DMS153 treated with DMSO at 0.1 percent for 48 hours (cell line): ENCODE data around the gene DBF4B.
A peak's percentile ranks its signal among the peaks of the same experiment; 100 is the strongest.
"Not testable (repeated sequence)": the region's sequence is repeated elsewhere in the genome, so short reads cannot be mapped to it uniquely, and the experiment has no call there.

ENCODE experiments used
- DNase-seq: peaks from one replicate; lab custom pipeline; 2025; ENCODE audit not compliant: unreplicated experiment; lab: John Stamatoyannopoulos, UW

DBF4B gene, protein sequence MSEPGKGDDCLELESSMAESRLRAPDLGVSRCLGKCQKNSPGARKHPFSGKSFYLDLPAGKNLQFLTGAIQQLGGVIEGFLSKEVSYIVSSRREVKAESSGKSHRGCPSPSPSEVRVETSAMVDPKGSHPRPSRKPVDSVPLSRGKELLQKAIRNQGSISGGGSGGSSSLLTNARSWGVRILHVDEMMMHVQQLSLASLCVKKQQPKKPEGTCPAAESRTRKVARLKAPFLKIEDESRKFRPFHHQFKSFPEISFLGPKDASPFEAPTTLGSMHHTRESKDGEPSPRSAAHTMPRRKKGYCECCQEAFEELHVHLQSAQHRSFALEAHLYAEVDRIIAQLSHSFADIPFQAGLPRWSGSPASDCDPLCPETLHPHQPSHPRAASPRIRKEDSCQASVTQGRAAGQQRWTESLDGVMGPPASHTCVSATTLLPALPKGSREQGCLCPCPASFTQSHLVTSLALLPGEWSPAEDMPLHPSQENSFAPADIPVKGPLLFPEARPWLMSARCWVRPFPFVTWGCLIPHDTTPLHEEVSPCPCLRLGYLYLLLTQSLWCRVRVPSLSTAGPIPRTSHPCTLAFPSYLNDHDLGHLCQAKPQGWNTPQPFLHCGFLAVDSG

DNA sequence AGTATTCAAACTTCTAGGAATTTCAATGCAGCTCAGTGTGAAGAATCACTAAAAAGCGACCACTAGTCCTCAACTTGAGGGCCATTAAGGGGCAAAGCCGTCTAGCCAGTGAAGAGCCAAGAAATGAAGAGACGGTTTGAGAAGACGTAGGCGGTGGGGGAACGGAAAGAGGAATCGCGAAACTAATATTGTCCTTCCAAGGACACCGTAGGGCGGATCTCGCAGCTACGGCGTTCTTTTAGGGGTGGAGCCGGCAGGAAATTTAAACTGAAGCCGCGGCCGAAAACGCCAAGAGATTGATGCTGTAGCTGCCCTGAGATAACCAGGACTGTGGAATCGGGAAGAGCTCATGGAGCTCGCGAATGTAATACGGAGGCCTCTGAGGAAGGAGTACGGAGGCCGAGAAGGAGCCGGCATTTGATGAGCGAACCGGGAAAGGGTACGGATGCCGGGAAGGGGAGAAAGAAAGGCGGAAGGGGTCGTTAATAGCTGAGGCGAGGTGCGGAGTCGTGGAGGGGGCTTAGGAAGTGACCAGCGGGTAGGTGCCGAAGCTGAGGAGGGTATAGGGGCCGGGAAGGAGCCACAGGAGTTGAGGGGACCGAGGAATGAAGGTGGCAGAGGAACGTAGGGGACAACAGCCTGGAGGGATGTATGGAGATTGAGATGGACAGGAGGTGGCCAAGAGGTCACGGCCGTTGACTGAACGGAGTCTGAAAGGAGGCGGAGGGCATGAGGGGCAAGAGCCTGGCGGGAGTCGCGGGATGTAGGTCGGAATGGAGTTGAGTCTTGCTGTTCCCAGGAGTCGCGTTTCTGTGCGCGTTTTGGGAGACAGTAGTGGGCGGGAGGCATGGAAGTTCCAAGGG, at the start of gene DBF4B:
TSS of gene DBF4B (plus strand) at position 265 of the 863 bp plus-strand sequence. CDS start at position 421, 156 bp downstream.
- DNase-seq, result peak; percentile 82

DNA sequence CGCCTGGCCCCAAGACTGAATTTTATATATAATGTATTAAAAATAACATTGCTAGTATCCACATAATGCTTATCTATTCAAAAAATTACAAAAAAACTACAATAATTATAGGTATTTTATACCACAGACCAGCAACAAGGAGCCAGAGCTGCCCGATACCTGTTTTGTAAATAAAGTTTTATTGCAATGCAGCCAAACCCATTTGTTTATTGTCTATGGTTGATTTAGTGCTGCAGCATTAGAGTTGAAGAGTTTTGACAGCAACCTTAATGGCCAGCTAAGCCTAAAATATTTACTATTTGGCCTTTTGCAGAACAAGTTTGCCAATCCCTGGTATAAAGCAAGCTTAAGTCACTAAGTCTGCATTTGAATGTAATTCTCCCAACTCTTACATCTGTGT, 46.6 kb upstream of the DBF4B start:
- no peak for DNase-seq

DNA sequence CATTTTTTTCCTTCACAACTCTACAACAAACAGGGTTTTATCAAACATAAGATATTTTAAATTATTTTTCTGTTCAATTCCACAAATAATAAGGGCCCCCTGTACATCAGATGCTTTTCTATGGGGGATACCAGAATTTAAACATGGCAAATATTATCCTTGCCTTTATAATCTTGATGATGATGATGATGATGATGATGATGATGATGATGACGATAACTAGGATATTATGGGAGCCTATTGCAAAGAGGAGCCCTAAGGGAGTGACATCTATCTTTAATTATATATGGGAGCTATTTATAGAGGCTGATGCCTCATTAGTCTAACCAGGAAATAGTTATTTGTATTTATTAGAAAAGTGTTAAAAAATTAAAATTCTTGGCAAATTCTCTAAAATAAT, 45.4 kb upstream of the DBF4B start:
- DNase-seq, result no peak

DNA sequence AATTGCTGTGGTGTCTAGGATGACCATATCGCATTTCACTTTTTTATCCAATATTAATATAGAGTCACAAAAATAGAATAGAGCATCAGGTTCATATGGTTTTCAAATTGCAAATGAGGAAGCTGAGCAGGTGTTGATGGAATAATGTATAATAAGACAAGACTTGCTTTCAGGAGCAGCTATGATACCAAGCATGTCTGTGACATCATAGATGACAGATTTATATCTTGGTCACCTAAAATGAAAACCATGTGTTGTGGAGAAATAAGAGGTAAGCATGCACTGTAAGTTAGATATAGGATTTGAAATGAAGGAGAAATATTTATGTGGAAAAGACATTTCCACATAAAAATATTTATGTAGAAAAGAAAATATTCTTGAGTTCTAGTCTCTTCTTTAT, 43.6 kb upstream of the DBF4B start:
- no peak for DNase-seq

DNA sequence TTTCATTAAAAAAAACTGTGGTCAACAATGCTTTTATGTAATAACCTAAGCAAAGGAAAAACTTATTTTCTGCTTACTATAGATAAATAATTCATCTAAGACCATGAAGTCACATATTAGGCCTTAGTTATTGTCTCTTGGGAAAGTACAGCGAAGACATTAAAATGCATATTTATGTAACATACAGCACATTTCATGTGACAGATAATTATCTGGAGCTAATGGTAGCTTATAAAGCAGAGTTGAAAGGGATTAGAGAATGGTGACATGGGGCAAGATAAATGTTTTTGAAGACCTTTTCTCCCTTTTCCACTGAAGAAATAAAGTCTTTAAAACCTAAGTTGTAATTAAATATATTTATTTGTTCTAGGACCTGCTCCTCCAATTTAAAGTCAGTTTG, 42.5 kb upstream of the DBF4B start:
- DNase-seq, result no peak

DNA sequence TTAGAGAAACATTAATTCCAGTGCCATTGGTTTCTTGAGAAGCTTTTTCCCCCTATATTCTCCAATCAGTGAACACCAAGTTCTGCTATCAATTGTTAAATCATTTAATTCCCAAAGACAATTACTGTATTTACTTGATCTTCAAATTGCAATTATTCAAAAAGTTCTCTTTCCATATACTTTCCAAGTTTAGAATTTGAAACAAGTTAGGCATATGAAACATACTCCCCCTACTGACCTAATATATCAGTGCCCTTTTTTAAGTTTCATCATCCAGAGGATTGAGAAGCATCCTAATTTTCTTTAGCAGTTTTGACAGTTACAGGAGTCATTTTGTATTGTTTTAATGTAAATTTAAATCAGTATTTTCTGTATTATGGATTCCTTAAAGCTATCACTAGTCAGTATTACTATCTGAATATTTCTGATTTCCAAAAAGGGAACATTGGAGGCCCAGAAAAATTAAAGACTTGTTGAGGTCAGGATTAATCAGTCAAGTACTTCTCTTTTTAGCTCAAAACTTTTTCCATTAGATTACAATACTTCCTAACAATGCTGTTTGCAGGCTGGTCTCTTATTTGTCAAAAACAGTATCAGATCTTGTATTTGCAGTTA, 35.9 kb upstream of the DBF4B start:
- DNase-seq, result no peak

DNA sequence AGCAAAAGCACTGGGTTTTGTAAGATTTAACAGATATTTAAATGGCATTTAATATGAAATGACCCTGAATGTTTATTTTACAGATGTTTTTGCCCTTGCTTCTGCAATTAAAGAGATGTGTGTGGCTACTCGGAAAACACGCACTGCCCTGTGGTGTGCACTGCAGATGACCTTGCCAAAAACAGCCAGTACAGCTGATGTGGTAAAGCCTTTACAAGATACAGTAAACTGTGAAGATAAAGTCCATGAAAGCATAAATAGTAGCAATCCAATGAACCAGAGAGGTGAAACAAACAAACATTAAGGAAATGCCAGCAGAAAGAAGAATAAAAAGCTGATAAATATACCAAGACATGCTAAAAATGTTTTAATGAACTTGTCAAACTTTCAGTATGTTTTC, 34.6 kb upstream of the DBF4B start:
- no peak for DNase-seq

DNA sequence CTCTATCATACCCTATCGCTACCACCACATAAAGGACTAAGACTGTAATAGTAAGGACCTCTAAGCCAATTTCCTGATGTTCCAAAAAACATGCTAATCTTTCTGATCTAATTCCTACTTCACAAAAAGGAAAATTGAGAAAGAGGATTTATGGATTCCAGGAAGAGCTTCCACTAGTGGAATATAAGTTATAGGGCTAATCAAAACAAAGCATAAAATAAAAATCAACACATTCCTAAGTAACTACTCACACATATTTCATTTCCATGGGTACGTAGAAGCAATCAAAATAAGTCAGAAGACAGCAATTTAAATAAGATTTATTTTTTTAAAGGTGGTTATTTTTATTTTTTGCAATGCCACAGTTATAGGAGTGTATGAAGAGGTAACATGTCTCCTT, 31.3 kb upstream of the DBF4B start:
- no peak for DNase-seq

DNA sequence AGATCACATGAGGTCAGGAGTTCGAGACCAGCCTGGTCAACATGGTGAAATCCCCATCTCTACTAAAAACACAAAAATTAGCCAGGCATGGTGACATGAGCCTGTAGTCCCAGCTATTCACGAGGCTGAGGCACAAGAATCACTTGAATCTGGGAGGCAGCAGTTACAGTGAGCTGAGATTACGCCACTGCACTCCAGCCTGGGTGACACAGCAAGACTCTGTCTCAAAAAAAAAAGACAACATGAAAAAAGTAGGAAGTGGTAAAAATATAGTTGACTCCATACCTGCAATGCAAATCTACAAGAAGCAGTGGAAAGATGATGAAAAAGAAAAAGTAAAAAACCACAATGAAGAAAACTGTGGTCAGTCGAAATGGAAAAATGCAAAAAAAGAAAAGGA, 25.2 kb upstream of the DBF4B start:
- DNase-seq, result not testable (repeated sequence)

DNA sequence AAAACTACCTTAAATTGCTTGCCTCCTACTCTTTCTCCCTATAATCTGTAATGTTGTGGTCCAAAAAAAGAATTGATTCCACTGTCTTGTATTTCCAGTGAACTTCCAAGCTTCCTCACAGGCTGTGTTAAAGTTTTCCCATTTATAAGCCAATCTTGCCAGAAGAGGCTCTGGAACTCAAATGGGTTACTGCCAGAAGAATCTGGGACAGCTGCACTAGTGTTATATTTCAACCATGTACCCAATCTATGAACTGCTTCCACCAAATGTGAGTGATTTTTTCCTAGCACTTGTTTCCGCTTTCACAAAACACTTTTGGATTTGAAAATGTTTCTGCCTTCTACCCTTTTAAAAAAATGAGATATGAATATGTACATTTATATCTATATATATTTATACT, 20.7 kb upstream of the DBF4B start:
- DNase-seq, result no peak

DNA sequence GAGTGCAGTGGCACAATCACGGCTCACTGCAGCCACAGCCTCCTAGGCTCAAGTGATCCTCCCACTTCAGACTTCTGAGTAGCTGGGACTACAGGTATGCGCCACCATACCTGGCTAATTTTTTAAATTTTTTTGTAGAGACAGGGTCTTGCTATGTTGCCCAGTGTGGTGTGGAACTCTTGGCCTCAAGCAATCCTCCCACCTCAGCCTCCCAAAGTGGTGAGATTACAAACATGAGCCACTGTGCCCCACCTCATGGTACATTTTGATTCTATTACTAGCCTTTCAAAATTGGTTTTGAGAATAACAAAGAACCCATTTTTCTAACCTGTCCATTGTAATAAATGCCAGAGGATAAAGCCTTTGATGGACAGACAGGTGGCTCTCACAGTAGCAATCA, 20.3 kb upstream of the DBF4B start:
- DNase-seq, result no peak

DNA sequence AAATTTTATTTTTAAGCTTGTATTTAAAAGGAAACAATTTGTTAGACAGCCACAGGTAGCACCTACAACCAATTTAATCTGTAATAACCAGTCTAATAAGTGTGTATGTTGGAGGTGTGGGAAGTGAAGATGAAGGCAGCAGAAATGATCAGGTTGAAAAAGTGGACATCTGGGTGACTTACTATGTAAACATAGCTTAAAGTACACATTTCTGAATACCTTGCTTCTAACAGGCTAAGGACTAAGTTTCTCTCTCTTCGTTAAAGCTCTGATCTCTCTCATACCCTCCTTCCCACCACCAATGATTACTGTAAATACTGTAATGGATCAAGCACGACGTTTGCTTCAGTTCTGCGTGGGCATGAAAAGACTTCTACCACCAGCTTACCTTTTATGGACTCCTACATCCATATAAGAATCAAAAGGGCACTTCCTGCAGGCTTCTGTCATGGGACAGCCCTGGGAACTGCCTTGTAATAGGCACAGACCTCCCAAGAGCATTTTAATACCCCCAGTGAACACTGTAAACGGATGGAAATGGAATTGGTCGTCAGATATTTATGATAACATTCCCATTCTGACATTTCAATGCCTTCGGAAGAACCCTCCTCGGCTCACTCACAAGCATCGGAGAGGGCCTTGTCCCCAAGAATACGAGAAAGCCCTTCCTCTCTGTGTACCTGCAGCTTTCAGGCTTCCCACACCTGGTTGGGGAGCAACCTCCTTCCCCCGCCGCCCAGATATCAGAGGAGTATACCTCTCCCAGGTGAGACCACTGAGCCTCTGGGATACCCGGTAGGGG, 19.6 kb upstream of the DBF4B start:
- DNase-seq, result no peak

DNA sequence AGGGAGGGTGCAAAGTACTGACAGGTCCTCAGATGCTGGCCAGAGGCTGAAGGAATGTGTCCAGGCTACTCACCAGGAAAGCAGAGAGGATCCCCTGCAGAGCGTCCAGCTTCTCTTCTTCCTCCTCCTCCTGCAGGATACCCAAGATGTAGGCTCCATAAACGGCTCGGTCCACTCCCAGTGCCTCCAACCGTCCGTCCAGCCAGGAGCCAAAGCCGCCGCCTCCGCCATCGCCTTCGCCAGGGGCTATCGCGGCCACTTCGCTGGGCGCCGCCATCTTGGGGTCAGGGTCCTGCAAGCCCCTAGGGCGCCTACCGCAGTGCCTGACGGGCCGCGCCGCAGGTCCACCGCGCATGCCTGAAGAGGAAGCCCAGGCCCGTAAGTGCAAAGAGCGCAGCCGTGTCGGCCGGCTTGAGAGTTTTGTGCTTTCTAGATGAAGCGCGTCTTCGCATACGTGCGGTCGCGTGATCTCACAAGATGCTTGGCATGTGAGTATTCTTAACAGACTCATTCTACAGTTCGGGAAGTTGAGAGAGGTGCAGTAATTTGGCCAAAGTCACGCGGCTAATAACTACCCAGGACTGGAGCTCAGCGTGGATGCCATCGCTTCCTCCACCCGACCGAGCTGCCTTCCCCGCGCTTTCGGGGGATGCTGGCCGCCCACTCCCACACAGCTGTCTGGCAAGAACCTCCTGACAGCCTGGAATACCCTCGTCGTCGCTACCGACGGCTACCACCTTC, 18.8 kb upstream of the DBF4B start, which contains the start of gene CCDC43:
TSS of gene CCDC43 (minus strand) at position 300 of the 741 bp plus-strand sequence. CDS start at position 277, 23 bp downstream.
- peak; percentile 79 for DNase-seq

DNA sequence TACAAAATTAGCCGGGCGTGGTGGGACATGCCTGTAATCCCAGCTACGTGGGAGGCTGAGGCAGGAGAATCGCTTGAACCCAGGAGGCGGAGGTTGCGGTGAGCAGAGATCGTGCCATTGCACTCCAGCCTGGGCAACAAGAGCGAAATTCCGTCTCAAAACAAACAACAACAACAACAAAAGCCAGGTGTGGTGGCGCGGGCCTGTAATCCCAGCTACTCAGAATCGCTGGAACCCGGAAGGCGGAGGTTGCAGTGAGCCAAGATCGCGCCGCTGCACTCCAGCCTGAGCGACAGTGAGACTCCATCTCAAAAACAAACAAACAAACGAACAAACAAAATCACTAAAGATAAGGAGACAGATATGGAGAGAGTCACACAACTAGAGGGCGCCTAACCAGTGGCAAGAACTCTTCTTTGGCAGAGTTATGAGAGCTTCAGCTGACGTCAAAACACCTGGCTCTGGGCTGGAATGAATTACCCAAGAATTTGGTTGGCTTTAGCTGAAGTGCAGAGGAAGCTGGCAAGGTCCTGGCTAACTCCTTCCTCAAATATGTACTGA, 17.6 kb upstream of the DBF4B start:
- not testable (repeated sequence) for DNase-seq

DNA sequence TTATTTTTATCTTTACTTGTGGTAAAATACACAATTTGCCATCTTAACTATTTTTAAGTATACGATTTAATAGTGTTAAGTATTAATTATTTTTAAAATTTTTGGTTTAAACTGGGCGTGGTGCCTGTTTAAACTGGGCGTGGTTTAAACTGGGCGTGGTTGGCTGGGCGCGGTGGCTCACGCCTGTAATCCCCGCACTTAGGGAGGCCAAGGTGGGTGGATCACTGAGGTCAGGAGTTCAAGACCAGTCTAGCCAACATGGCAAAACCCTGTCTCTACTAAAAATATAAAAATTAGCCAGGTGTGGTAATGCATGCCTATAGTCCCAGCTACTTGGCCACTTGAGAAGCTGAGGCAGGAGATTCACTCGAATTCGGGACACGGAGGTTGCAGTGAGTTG, 14.9 kb upstream of the DBF4B start:
- no peak for DNase-seq

DNA sequence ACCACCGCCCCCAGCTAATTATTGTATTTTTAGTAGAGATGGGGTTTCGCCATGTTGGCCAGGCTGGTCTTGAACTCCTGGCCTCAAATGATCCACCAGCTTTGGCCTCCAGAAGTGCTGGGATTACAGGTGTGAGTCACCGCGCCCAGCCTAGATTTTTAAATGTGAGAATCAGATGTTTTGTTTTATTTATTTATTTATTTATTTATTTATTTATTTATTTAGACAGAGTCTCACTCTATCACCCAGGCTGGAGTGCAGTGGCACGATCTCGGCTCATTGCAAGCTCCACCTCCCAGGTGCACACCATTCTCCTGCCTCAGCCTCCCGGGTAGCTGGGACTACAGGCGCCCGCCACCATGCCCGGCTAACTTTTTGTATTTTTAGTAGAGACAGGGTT, 8.2 kb upstream of the DBF4B start:
- not testable (repeated sequence) for DNase-seq

DNA sequence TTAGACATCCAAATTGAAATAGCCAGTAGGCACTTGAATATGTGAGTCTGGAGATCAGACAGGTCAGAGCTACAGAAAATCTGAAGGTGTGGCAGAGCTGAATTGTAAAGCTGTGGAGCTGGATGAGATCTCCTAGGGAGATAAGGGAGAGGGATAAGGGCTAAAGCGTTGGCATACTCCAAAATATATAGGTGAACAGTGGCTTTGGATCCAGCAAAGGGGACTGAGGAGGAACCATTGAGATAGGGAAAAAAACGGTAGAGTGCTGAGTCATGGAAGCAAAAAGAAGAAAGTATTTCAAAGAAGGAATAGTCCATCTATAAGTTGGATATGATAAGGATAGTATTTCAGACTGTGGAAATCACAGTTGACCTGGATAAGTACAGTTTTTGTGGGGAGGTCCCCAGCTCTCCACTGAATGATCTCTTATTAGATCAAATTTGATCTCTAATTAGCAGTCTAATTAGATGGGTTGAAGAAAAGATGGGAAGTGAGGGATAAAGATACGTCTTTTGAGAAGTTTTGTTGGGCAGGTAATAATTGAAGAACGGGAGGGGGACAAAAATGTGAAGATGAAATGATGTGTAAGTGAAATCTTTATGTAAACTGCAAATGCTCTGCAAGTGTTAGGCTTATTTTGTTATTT, 587 bp upstream of the DBF4B start:
- DNase-seq, result no peak

DNA sequence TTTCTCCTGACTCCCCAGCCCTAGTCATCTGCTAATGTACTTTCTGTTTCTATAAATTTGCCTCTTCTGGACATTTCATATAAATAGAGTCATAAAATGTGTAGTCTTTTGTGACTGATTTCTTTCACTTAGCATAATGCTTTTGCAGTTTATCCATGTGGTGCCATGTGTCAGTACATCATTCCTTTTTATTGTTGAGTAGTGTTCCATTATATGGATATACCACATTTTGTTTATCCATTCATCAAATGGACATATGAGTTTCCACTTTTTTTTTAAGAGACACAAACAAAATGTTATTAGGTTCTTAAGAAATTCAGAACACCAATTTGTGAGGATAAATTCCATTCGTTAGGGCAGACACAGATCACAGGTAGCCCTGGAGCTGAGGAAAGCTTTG, 11.0 kb downstream of the DBF4B start:
- no peak for DNase-seq

DNA sequence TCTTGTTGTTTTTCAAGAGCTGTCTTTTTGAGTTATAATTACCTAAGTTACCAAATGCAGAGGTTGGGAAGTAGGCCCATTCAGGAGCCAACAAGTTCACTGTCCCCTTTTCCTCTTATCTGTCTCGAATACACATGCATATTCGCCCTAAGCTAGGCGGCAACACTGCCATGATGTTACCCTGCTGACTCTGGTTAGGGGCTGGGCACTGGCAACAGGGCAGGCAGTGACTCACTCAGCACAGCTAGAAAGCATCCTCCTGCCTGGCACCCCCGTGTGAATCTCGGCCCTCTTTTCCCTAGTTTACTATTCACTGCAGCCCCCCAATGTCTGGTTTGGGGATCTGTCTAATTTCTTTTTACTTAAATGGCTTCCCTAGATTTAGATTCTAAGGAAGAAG, 13.8 kb downstream of the DBF4B start:
- DNase-seq, result no peak
